Ectodermal cell (in vitro differentiated cells): Measurements from ENCODE around the gene RNF112.

Experiments used
- H3K27ac ChIP-seq: 2 replicates; pipeline ENCODE4 v1.7.0; 2013; ENCODE audit warnings: mild to moderate bottlenecking, low read depth, low read length; ENCODE audit not compliant: insufficient read depth, poor library complexity, severe bottlenecking
- H3K27me3 ChIP-seq: 2 replicates; pipeline ENCODE4 v1.7.0; 2013; ENCODE audit warnings: mild to moderate bottlenecking, low read length; ENCODE audit not compliant: insufficient read depth, control insufficient read depth, poor library complexity, severe bottlenecking
- H3K36me3 ChIP-seq: one replicate; pipeline ENCODE4 v1.7.0; 2013; ENCODE audit warnings: low read length; ENCODE audit not compliant: control insufficient read depth, insufficient read depth
- H3K4me1 ChIP-seq: one replicate; pipeline ENCODE4 v1.7.0; 2013; ENCODE audit warnings: low read length; ENCODE audit not compliant: control insufficient read depth, insufficient read depth
- H3K4me3 ChIP-seq: 2 replicates; pipeline ENCODE4 v1.7.0; 2013; ENCODE audit warnings: low read depth, low read length, control low read depth; ENCODE audit not compliant: insufficient read depth
- H3K9me3 ChIP-seq: 2 replicates; pipeline ENCODE4 v1.7.0; 2013; ENCODE audit warnings: mild to moderate bottlenecking, low read length, moderate library complexity; ENCODE audit not compliant: control insufficient read depth
- WGBS, 2 experiments: methylation state at CpG; one replicate each; pipeline ENCODE4 v1.1.7; 2013; ENCODE audit warnings: missing lambda C conversion rate in 2 of 2; 5-methylcytosine and 5-hydroxymethylcytosine counted together

RNF112 gene

DNA sequence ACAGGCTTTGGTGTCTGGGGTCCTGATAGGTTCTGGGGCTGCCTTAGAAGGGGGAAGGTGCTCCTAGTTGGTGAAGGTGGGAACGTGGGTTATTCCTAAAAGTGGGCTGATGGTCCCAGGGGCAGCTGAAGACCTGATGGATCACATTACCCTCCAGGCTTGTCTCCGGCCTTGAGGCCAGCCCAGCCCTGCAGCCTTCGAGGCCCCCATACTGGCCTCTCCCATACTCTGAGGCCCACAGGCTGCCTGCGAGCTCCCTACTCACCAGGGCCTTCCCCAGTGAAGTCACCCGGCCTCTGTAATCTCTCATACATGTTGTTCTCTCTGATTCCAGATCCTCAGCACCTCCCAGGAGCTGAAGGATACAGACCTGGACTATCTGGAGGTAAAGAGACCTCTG lies 2.7 kb downstream of the RNF112 start:
- no peaks in the 10 kb centered on the region for H3K36me3 ChIP-seq
- no peaks in the 10 kb centered on the region for H3K27me3 ChIP-seq
- 90 to 91% methylated on average over 5 of the region's 5 CpGs for WGBS, 2 experiments
- H3K4me3 ChIP-seq, result no peak overlapping the region
- H3K27ac ChIP-seq, result no peak overlapping the region
- peaks cover 12% of the 10 kb centered on the region for H3K4me1 ChIP-seq
- H3K9me3 ChIP-seq, result no peaks in the 10 kb centered on the region

DNA sequence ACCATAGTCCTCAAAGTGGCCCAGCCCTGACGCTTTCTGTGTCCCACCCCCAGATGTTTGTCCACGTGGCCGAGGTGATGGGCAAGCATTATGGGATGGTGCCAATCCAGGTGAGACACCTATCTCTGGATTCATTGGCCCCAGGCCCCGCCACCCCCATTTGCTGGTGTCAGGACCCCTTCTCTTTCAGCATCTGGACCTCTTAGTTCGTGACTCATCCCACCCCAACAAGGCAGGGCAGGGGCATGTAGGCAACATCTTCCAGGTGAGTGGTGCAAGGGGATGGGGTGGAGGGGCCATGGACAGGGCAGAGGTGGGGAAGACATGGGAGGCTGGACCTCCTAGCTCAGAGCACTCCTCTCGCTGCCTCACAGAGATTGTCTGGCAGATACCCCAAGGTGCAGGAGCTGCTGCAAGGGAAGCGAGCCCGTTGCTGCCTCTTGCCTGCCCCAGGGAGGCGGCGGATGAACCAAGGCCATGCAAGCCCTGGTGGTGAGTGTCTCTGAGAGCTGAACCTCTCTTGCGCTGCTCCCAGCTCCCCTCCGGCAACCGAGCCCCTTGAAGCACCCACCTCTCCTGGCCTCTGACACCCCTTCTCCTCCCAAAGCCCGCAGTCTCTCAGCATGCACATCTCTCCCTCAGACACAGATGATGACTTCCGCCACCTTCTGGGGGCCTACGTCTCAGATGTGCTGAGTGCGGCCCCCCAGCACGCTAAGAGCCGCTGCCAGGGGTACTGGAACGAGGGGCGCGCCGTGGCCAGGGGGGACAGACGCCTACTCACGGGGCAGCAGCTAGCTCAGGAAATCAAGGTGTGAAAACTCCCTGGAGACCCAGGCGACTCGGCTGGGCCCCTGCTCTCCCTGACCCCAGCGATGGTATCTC lies 3.6 kb downstream of the RNF112 start:
- Histone ChIP-seq H3K27me3 (no peaks in the 10 kb centered on the region), H3K36me3 (no peaks in the 10 kb centered on the region), H3K4me1 (peaks cover 12% of the 10 kb centered on the region), H3K4me3 (no peak overlapping the region), H3K9me3 (no peaks in the 10 kb centered on the region), H3K27ac (no peak overlapping the region)
- 94 to 95% methylated on average over 28 of the region's 28 CpGs for WGBS, 2 experiments

DNA sequence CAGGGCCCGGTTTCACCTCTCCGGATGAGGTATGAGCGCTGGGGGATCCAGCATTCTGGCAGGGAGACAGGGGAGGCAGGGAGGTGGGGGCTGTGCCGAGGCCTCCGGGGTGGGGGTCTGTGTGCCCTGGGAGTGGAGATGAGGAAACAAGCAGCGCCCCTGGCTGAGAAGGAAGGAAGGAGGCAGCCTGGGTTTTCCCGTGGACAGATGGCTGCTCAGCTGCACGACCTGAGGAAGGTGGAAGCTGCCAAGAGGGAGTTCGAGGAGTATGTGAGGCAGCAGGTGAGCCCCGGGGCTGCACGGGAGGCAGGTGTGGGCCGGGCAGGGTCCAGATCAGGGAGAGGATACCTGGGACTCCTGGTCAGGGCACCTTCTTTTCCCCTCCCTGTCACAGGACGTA lies 4.3 kb downstream of the RNF112 start:
- no peak overlapping the region for H3K27ac ChIP-seq
- no peaks in the 10 kb centered on the region for H3K36me3 ChIP-seq
- no peak overlapping the region for H3K4me3 ChIP-seq
- H3K4me1 ChIP-seq, result peaks cover 12% of the 10 kb centered on the region
- H3K27me3 ChIP-seq, result no peaks in the 10 kb centered on the region
- no peaks in the 10 kb centered on the region for H3K9me3 ChIP-seq
- 90 to 91% methylated on average over 13 of the region's 13 CpGs for WGBS, 2 experiments

DNA sequence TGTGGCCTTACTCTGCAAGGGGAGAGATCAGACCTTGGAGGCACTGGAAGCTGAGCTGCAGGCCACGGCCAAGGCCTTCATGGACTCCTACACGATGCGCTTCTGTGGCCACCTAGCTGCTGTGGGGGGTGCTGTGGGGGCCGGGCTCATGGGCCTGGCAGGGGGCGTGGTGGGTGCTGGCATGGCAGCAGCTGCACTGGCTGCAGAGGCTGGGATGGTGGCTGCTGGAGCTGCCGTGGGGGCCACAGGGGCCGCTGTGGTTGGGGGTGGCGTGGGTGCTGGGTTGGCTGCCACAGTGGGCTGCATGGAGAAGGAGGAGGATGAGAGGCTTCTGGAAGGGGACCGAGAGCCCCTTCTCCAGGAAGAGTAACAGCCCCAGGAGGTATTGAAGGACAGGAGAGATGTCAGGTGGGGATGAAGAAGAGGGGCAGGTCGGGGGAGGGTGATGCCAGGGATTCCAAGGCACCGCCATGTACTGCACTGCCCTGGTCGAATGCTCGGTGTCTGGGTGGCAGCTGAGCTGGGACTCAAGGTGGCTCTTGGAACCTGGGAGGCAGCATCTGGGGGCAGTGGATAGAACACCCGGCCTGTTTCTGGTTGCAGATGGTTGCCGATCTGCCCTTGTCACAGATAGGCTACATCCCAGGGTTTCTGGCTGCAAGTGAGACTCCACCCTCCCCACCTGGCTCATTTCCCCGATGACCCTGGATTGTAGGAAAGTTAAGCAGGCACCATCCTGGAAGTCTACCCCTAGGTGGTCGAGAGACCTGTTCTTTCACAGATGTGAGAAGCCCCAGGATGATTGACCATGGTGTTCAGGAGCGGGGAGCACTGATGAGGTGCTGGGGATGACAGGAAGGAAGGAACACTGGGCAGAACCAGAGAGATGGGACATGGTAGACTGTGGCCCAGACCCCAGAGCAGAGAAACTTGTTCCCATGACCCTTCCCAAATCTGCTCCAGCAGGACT lies 5.1 kb downstream of the RNF112 start:
- 94 to 95% methylated on average over 18 of the region's 18 CpGs for WGBS, 2 experiments

DNA sequence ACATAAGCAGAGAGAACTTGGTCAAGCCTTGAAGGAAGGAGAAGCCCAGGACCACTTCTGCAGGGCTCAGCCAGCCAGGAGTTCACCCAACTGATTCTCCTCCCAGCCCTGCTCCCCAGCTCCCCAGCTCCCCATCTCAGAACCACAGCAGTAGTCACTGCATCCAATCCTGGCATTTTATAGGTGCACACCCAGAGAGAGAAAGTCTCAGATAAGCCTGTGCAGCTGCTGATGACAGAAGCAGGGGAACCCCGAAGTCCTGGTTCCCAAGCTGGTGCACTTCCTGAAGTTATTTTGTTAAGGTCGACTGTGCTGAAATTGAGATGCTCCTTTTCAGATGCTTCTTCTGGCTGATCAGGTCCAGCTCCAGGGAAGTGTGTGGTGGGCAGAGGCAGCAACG lies 6.6 kb downstream of the RNF112 start:
- 89 to 92% methylated on average over 3 of the region's 3 CpGs for WGBS, 2 experiments
- Histone ChIP-seq H3K9me3 (no peaks in the 10 kb centered on the region), H3K4me3 (no peak overlapping the region), H3K4me1 (peaks cover 3% of the 10 kb centered on the region), H3K27me3 (no peaks in the 10 kb centered on the region), H3K36me3 (no peaks in the 10 kb centered on the region), H3K27ac (no peak overlapping the region)

More for the DNA sequence above, 5.1 kb downstream of the RNF112 start:
- peaks cover 7% of the 10 kb centered on the region for H3K4me1 ChIP-seq
- H3K27me3 ChIP-seq, result no peaks in the 10 kb centered on the region
- no peak overlapping the region for H3K27ac ChIP-seq
- no peaks in the 10 kb centered on the region for H3K36me3 ChIP-seq
- no peak overlapping the region for H3K4me3 ChIP-seq
- no peaks in the 10 kb centered on the region for H3K9me3 ChIP-seq

DNA sequence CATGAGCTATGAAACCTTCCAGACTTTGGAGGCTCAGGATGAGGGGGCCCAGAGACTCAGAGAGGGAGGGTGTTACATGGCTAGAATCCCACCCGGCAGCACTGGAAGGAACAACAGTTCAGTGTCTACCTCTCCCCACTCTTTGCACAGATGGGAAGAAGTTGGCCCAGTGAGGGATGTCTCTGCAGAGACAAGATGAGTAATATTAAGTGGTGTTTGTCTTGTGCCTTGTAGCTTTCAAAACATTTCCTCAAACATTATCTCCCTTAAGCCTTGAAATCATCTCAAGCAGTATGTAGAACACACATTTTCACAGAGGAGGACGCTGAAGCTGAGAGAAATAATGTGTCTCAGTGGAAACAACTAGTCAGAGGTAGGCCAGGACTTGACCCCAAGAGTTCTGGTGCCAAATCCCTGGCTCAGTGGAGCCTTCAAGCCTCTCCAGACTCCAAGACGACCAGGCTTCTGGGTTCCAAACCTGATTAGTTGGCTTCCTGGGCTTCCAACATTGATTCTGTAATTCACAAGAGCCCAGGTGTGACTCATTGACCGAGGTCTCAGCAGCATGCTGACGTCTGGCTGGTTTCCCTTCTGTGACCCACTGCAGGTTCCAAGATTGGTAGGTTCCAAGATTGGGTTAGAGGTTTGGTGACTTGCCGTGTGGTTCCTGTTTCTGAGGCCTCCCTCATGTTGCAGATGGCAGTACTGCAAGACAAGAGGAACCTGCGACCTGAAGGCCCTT lies 7.4 kb downstream of the RNF112 start:
- Histone ChIP-seq H3K9me3 (no peaks in the 10 kb centered on the region), H3K4me1 (no peaks in the 10 kb centered on the region), H3K27ac (no peak overlapping the region), H3K4me3 (no peak overlapping the region), H3K36me3 (no peaks in the 10 kb centered on the region), H3K27me3 (no peaks in the 10 kb centered on the region)
- 90 to 94% methylated on average over 7 of the region's 7 CpGs for WGBS, 2 experiments

DNA sequence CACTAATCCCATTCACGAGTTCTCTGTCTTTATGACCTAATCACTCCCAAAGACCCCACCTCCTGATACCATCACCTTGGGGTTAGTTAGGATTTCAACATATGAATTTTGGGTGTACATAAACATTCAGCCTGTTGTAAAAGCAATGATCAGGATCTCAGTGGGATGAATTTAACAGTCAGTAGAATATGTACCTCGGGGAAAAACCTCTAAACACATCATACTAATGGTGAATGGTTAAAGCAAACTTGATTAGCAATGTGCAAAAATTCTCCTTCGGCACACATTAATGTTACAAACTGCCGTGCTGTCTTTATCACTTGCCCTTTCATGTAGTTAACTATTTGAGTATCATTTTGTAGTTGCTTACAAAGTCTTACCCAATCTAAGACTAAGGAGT lies 10.2 kb downstream of the RNF112 start:
- no peaks in the 10 kb centered on the region for H3K27me3 ChIP-seq
- 85 to 96% methylated on average over 2 to 4 of the region's 4 CpGs for WGBS, 2 experiments

DNA sequence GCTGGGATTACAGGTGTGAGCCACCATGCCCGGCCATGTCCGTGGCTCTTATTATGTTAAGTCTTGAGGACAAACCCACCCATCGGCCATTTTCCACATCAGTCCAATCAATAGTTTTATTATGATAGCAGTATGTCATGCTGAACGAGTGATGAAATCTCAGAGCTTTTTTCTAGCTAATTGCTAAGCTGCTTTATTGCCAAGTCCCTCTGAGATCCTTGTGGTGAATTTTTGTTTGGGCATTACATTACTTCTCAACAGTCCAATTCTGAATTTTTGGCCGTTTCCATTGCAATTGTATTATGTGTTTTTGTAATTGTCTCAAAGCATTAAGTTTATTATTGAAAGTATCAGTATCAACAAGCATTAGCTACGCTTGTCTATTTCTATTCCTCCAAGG lies 10.9 kb downstream of the RNF112 start:
- no peaks in the 10 kb centered on the region for H3K27me3 ChIP-seq
- no peak overlapping the region for H3K4me3 ChIP-seq
- H3K36me3 ChIP-seq, result no peaks in the 10 kb centered on the region
- WGBS, 2 experiments, result 97% methylated on average over 4 to 5 of the region's 6 CpGs
- no peak overlapping the region for H3K27ac ChIP-seq
- H3K4me1 ChIP-seq, result no peaks in the 10 kb centered on the region
- H3K9me3 ChIP-seq, result no peaks in the 10 kb centered on the region

More for the DNA sequence above, 10.2 kb downstream of the RNF112 start:
- H3K27ac ChIP-seq, result no peak overlapping the region
- no peaks in the 10 kb centered on the region for H3K36me3 ChIP-seq
- no peak overlapping the region for H3K4me3 ChIP-seq
- no peaks in the 10 kb centered on the region for H3K4me1 ChIP-seq
- H3K9me3 ChIP-seq, result no peaks in the 10 kb centered on the region

DNA sequence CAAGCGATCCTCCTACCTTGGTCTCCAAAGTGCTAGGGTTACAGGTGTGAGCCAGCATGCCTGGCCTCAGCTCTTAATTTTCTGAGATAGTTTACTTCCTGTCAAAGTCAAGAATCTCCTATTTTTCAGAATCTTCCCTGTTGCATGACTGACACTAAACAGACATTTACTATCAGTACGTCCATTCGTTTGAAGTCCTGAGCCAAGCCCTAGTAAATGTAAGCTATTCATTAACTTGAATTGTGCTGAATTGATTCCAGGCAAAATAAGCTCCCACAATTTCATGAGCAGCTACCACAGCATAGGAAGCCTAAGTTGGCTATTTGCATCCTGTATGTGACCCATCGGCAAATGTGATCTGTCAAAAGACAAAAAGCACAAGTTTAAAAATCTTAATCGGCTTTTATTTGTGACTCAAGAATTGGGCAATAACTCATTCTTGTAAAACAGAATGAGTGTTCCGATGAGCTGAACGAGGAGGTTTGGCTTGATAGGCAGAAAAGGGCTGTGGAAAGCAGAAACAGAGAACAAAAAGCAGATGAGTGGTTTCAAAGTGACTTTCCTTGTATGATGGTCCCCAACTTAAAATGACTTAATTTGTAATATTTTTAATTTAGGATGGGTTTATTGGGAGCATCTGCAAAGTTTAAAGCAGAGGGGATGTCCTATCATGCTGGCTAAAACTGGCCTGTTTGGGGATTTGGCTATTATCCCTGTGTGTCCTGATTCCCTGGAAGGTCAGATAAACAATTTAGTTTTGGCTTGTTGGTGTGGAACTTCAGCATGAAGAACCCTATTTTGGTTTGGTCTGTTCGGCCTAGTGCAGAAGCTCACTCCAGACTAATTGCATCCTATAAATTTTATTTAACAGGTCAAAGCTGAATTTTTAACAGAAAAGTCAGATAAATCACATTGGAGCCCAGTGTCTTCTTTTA lies 14.2 kb downstream of the RNF112 start:
- Histone ChIP-seq H3K4me1 (no peaks in the 10 kb centered on the region), H3K9me3 (no peaks in the 10 kb centered on the region)
- WGBS, 2 experiments, result 92 to 94% methylated on average over 8 of the region's 8 CpGs

More for the DNA sequence above, 14.2 kb downstream of the RNF112 start:
- no peak overlapping the region for H3K27ac ChIP-seq
- H3K4me3 ChIP-seq, result no peak overlapping the region
- no peaks in the 10 kb centered on the region for H3K27me3 ChIP-seq
- H3K36me3 ChIP-seq, result no peaks in the 10 kb centered on the region
